ENCODE results near the gene MBTD1. TPM values are rescaled to one million over a fixed set of nuclear protein-coding genes. Genes with fewer than 3 reads are reported as not detected.

MBTD1 gene
- total RNA-seq, 1 experiment from 2014 or later, result 19.3 TPM

Other genes starting within 250 kb of the MBTD1 start
- 29.8 and 42.0 TPM in 2 replicates for gene SPAG9, start 139.2 kb downstream of the MBTD1 start, total RNA-seq (2014; rRNA removed; shearing (Covaris generic))
- 168 and 211 TPM in 2 replicates for gene NME1, start 106.5 kb downstream of the MBTD1 start, total RNA-seq (2014; rRNA removed; shearing (Covaris generic))
- 605 and 649 TPM in 2 replicates for gene NME2, start 93.6 kb downstream of the MBTD1 start, total RNA-seq (2014; rRNA removed; shearing (Covaris generic))
- gene UTP18, start 497 bp upstream of the MBTD1 start, total RNA-seq (2014; rRNA removed; shearing (Covaris generic)), result 80.1 and 81.8 TPM in 2 replicates

All from H7 (cell line).